OCI-LY7 (cell line): ENCODE results near the gene CACNA1H.

ENCODE experiments used
- CTCF ChIP-seq: fragments of 200-600 bp; sonication (generic); conservative IDR thresholded peaks from 2 replicates; pipeline ENCODE4 v1.5.1; 2014; ENCODE audit warnings: mild to moderate bottlenecking, antibody characterized with exemption, low read length, moderate library complexity, mixed read lengths
- EZH2phosphoT487 ChIP-seq: fragments of 200-600 bp; sonication (generic); IDR thresholded peaks from 2 replicates; pipeline ENCODE4 v1.6.1; 2018; ENCODE audit warnings: low read depth, borderline replicate concordance, mild to moderate bottlenecking, mixed run types, antibody characterized with exemption, low read length, moderate library complexity, mixed read lengths

- TF ChIP-seq CTCF (no peak), EZH2phosphoT487 (no peak)
Observed at GRCh38 chr16:1177750-1178149, 24.8 kb downstream of the CACNA1H start.
